Measurements from ENCODE around the gene KLF15. TPM values are rescaled to one million over a fixed set of nuclear protein-coding genes. Genes with fewer than 3 reads are reported as not detected.

Gene KLF15
- total RNA-seq, 1 donor from 2014 or later: not detected

- DNase-seq (ENCODE audit: low read depth): no peak
- TF ChIP-seq CTCF (conservative IDR thresholded peaks at IDR 0.05; ENCODE audit: low read depth, low read length): no peak
- H3K4me3 ChIP-seq (ENCODE audit: low read depth, low read length): no peak overlapping the region
These were observed 10.7 kb downstream of the KLF15 start for GRCh38 chr3:126346466-126346865.

GRCh38 chr3:126345641-126346460 lies 11.4 kb downstream of the KLF15 start:
- no peak for TF ChIP-seq CTCF (conservative IDR thresholded peaks at IDR 0.05; ENCODE audit: low read depth, low read length)
- H3K4me3 ChIP-seq (ENCODE audit: low read depth, low read length): no peak overlapping the region
- no peak for DNase-seq (ENCODE audit: low read depth)

GRCh38 chr3:126345231-126345630 lies 12.0 kb downstream of the KLF15 start:
- H3K4me3 ChIP-seq (ENCODE audit: low read depth, low read length): no peak overlapping the region
- no peak for TF ChIP-seq CTCF (conservative IDR thresholded peaks at IDR 0.05; ENCODE audit: low read depth, low read length)
- no peak for DNase-seq (ENCODE audit: low read depth)

GRCh38 chr3:126344380-126345041 lies 12.7 kb downstream of the KLF15 start:
- H3K4me3 ChIP-seq (ENCODE audit: low read depth, low read length): no peak overlapping the region
- DNase-seq (ENCODE audit: low read depth): no peak
- no peak for TF ChIP-seq CTCF (conservative IDR thresholded peaks at IDR 0.05; ENCODE audit: low read depth, low read length)

GRCh38 chr3:126343649-126344035 lies 13.6 kb downstream of the KLF15 start:
- DNase-seq (ENCODE audit: low read depth): no peak
- no peak overlapping the region for H3K4me3 ChIP-seq (ENCODE audit: low read depth, low read length)
- no peak for TF ChIP-seq CTCF (conservative IDR thresholded peaks at IDR 0.05; ENCODE audit: low read depth, low read length)

- no peak overlapping the region for H3K4me3 ChIP-seq (ENCODE audit: low read depth, low read length)
- no peak for DNase-seq (ENCODE audit: low read depth)
- no peak for TF ChIP-seq CTCF (conservative IDR thresholded peaks at IDR 0.05; ENCODE audit: low read depth, low read length)
These were observed 14.1 kb downstream of the KLF15 start for GRCh38 chr3:126342991-126343648.

All from epithelial cell of proximal tubule (primary cell).